Colonic mucosa (tissue), 4 donors: ENCODE results near the gene IFIH1. TPM values are rescaled to one million over a fixed set of nuclear protein-coding genes. Genes with fewer than 3 reads are reported as not detected.
A peak's percentile ranks its signal among the peaks of the same experiment; 100 is the strongest.

Source experiments
- DNase-seq: peaks from one replicate; pipeline ENCODE4 v3.0.0-alpha.2; 2020
- H3K27ac ChIP-seq: fragments of 200-600 bp; one replicate; pipeline ENCODE4 v1.8.0; 2021
- H3K27me3 ChIP-seq: fragments of 200-600 bp; one replicate; pipeline ENCODE4 v1.8.0; 2021
- H3K36me3 ChIP-seq: fragments of 200-600 bp; one replicate; pipeline ENCODE4 v1.8.0; 2021
- H3K4me1 ChIP-seq: fragments of 200-600 bp; one replicate; pipeline ENCODE4 v1.8.0; 2021; ENCODE audit warnings: mild to moderate bottlenecking
- H3K4me3 ChIP-seq: fragments of 200-600 bp; one replicate; pipeline ENCODE4 v1.8.0; 2021
- H3K9ac ChIP-seq, 2 donors: one replicate each; pipeline ENCODE4 v1.7.0; 2013; ENCODE audit warnings: control low read depth in 2 of 2, low read depth in 2 of 2, low read length in 2 of 2
- H3K9me3 ChIP-seq: fragments of 200-600 bp; one replicate; pipeline ENCODE4 v1.8.0; 2021
- intact Hi-C: fragments of 100-400 bp; cut with DNase I; formaldehyde crosslinking; loops from one replicate; pipeline ENCODE4 v1.14.1; 2022
- total RNA-seq, 2 donors: library from RNA; stranded (reverse); fragmentation: NEBNext Ultra II Directional in 1 of 2; extraction: Animal tissue kit (Norgen Biotek cat#: 25700) in 1 of 2; gene quantifications; one replicate each; pipeline ENCODE4 v1.2.1, GENCODE V29; 2021
- TF ChIP-seq, protein P1 (sequence below): fragments of 200-600 bp; IDR thresholded peaks from one replicate; pipeline ENCODE4 v1.8.0; 2022; ENCODE audit warnings: antibody characterized with exemption, mild to moderate bottlenecking
- donor health status: healthy.
- donor health status: DM: no; HTN: no; CAD: no.
- donor health status: DM: no; HTN: no; CAD: no.

IFIH1 gene
- total RNA-seq, 2 donors from 2014 or later, result 16.1 to 21.1 TPM

DNA sequence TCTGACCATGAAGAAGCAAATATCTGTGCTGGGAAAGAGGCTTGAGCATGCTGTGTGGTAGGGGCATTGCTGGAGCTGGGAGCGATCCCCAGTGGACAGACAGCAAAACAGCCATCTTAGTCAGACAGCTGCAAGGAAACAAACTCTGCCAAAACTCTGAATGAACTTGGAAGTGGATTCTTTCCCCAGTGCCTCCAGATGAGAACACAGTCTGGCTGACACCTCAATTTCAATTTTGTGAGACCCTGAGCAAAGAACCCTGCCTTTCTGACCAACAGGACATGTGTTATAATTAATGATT lies 52.1 kb downstream of the IFIH1 start:
- DNase-seq, result no peak
- no peaks in the 10 kb centered on the region for H3K36me3 ChIP-seq
- intact Hi-C loops, result no loop called here
- no peaks in the 10 kb centered on the region for H3K4me1 ChIP-seq
- H3K9me3 ChIP-seq, result no peaks in the 10 kb centered on the region
- no peak overlapping the region for H3K4me3 ChIP-seq
- no peak overlapping the region for H3K27ac ChIP-seq
- H3K9ac ChIP-seq, result no peak overlapping the region
- H3K27me3 ChIP-seq, result no peaks in the 10 kb centered on the region
- TF ChIP-seq, protein P1, sequence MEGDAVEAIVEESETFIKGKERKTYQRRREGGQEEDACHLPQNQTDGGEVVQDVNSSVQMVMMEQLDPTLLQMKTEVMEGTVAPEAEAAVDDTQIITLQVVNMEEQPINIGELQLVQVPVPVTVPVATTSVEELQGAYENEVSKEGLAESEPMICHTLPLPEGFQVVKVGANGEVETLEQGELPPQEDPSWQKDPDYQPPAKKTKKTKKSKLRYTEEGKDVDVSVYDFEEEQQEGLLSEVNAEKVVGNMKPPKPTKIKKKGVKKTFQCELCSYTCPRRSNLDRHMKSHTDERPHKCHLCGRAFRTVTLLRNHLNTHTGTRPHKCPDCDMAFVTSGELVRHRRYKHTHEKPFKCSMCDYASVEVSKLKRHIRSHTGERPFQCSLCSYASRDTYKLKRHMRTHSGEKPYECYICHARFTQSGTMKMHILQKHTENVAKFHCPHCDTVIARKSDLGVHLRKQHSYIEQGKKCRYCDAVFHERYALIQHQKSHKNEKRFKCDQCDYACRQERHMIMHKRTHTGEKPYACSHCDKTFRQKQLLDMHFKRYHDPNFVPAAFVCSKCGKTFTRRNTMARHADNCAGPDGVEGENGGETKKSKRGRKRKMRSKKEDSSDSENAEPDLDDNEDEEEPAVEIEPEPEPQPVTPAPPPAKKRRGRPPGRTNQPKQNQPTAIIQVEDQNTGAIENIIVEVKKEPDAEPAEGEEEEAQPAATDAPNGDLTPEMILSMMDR, result no peak

DNA sequence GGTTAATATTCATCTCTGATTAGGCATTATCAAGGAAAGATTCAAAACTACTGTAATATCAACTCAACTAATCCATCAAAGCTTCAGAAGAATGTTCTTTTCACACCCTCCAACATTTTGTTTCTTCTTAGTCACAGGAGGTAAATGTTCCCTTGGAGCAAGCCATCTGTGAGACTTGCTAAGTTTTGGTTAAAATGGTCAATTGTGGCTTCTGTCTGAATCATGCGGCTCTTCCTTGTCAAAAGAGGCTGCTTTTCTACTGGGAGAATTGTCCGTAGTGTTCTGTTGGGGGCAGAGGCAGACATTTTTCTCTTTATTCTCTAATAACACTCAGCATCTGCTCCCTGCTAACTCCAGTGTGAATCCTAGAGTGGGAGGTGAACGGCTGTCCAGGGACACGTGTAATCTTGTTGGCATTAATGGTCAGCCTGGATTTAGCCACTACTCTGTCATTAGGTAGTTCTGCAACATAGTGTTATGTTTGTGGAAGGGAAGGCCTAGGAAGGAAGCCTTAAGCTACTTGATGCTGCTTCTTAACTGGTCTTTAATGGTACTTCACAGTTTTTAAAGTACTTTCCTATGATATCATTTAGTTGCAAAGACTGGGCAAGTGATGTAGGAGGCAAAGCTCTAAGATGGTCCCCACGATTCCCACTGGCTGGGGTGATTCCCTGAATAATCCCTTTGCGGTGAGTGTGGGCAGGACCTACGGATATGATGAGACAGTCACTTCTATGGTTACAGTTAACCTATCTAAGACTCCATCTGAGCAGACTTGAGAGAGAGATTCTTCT lies 52.6 kb downstream of the IFIH1 start:
- no peaks in the 10 kb centered on the region for H3K36me3 ChIP-seq
- H3K27ac ChIP-seq, result no peak overlapping the region
- TF ChIP-seq, protein P1, result no peak

DNA sequence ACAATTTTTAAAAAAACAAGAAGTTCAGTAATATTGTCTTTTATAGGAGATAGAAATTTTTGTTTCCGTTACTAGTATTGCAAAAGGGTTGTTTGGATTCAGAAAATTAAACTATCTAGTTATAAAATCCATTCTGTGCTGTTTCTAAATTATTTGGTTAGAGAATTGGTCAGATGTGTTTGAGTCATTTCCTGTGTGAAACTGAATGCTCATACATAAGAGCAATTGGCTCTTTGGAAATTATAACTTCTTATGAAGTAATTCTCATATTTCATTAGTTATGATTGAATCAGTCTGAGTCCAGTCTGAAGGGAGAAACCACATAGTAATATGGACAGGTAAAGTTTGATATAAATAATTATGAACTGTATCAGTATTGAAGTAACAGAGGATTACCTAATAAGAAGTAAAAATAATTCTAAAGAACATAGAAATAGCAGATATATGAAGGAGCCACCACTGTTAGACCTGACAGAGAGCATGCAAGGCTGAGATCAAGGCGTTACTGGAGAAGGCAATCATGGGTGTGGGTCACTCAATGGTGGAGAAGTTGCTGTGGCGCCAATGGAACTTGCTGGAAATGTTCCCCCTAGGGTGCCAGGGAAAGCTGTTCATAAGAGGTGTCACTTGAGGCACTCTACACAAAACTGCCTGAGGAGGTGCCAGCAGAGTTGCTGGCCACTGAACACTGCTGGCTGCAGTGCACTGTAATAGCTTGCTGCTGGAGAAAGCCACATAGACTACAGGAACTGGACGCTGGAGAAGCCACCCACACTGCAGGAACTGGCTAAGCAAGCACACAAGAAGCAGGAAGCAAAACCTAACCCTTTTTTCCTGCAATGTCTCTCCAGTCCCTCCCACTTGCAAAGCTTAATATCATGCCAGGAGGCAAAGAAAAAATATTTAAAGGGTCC lies 57.2 kb downstream of the IFIH1 start:
- peak; percentile 25 for DNase-seq
- Histone ChIP-seq H3K9ac (no peak overlapping the region), H3K9me3 (no peaks in the 10 kb centered on the region), H3K4me3 (no peak overlapping the region), H3K27me3 (no peaks in the 10 kb centered on the region), H3K4me1 (no peaks in the 10 kb centered on the region), H3K36me3 (no peaks in the 10 kb centered on the region), H3K27ac (no peak overlapping the region)
- TF ChIP-seq, protein P1, result no peak
- intact Hi-C loops, result no loop called here

More for the DNA sequence above, 52.6 kb downstream of the IFIH1 start:
- no peaks in the 10 kb centered on the region for H3K9me3 ChIP-seq
- no peak overlapping the region for H3K4me3 ChIP-seq
- H3K9ac ChIP-seq, result no peak overlapping the region
- no peaks in the 10 kb centered on the region for H3K27me3 ChIP-seq
- H3K4me1 ChIP-seq, result no peaks in the 10 kb centered on the region
- intact Hi-C loops, result no loop called here
- DNase-seq, result no peak

DNA sequence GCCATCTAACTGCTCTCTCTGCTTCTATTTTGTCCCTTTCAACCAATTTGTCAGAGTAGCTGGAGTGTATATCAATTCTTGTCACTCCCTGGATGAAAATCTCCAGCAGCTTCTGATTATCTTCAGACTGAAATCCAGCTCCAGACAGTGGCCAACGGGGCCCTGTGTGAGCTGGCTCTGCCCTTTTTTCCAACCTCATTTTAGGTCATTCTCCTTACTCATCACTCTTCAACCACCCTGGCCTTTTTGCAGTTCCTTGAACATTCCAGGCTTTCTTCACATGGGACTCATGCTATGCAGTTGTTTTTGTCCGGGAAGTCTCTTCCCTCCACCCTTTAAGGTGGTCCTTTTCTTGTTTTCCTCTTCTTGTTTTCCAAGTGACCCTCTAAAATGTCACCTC lies 59.8 kb downstream of the IFIH1 start:
- Histone ChIP-seq H3K4me3 (no peak overlapping the region), H3K27ac (no peak overlapping the region), H3K4me1 (no peaks in the 10 kb centered on the region), H3K9ac (no peak overlapping the region), H3K27me3 (no peaks in the 10 kb centered on the region), H3K36me3 (no peaks in the 10 kb centered on the region), H3K9me3 (no peaks in the 10 kb centered on the region)
- DNase-seq, result no peak
- TF ChIP-seq, protein P1, result no peak
- intact Hi-C loops, result no loop called here

DNA sequence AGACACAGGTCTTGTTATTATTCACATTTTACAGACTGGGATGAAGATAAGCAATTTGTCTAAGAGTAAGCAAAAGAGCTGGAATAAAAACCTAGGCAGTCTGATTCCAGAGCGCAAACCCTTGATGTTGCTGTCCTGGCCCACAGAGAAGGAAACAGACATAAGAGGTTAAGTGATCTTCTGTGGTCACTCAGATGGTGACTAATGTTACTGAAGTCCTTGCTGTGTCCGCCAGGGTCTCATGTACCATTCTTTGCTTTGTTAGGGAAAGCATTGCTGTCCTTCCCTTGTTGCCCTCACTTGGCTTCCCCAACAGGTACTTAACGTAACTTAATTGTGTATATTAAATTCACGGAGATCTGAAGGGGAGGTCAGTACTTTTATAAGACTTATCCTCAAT lies 60.3 kb downstream of the IFIH1 start:
- no peak overlapping the region for H3K9ac ChIP-seq
- no peak overlapping the region for H3K27ac ChIP-seq
- no peaks in the 10 kb centered on the region for H3K4me1 ChIP-seq
- no peaks in the 10 kb centered on the region for H3K9me3 ChIP-seq
- intact Hi-C loops, result no loop called here
- H3K36me3 ChIP-seq, result no peaks in the 10 kb centered on the region
- no peak for DNase-seq
- H3K27me3 ChIP-seq, result no peaks in the 10 kb centered on the region
- H3K4me3 ChIP-seq, result no peak overlapping the region
- TF ChIP-seq, protein P1, result no peak
